NCI-H526 (cell line): ENCODE measurements around the gene UGT1A6.

ENCODE experiments used
- DNase-seq, 2 experiments: peaks; one replicate each; lab custom pipeline; 2025; lab: John Stamatoyannopoulos, UW

Gene UGT1A6

GRCh38 chr2:233801357-233802131 is 108.9 kb downstream of the UGT1A6 start:
- no peak for DNase-seq

GRCh38 chr2:233802132-233802815 is 109.6 kb downstream of the UGT1A6 start:
- DNase-seq = no peak

- DNase-seq = no peak
Measured at GRCh38 chr2:233803292-233803911, 110.7 kb downstream of the UGT1A6 start.

GRCh38 chr2:233803994-233804393 is 111.3 kb downstream of the UGT1A6 start:
- no peak for DNase-seq

- DNase-seq = no peak
Measured at GRCh38 chr2:233807215-233807865, 114.7 kb downstream of the UGT1A6 start.

- no peak for DNase-seq
Measured at GRCh38 chr2:233807966-233808935, 115.6 kb downstream of the UGT1A6 start.

GRCh38 chr2:233810385-233810784 is 117.7 kb downstream of the UGT1A6 start:
- no peak for DNase-seq

GRCh38 chr2:233811087-233811486 is 118.4 kb downstream of the UGT1A6 start:
- no peak for DNase-seq

- no peak for DNase-seq
Measured at GRCh38 chr2:233811732-233812131, 119.0 kb downstream of the UGT1A6 start.

- DNase-seq = no peak
Measured at GRCh38 chr2:233813236-233814055, 120.8 kb downstream of the UGT1A6 start.

- DNase-seq = peak in 1 of 2 experiments; percentile 30
Measured at GRCh38 chr2:233814056-233814835, 121.6 kb downstream of the UGT1A6 start.

- DNase-seq = no peak
Measured at GRCh38 chr2:233815861-233816260, 123.2 kb downstream of the UGT1A6 start.

GRCh38 chr2:233816334-233816733 is 123.6 kb downstream of the UGT1A6 start:
- no peak for DNase-seq

- no peak for DNase-seq
Measured at GRCh38 chr2:233816771-233817170, 124.1 kb downstream of the UGT1A6 start.

GRCh38 chr2:233817361-233817911 is 124.7 kb downstream of the UGT1A6 start:
- no peak for DNase-seq

- no peak for DNase-seq
Measured at GRCh38 chr2:233817995-233818638, 125.4 kb downstream of the UGT1A6 start.

GRCh38 chr2:233818639-233819621 is 126.2 kb downstream of the UGT1A6 start:
- DNase-seq = no peak
